Endothelial cell of umbilical vein (primary cell): ENCODE results near the gene CERS6. TPM values are rescaled to one million over a fixed set of nuclear protein-coding genes. Genes with fewer than 3 reads are reported as not detected.

Source experiments
- BruUV-seq: library from RNA; stranded (reverse); fragments of 400-500 nt; replicated peaks from 2 replicates; lab custom pipeline; 2021; lab: Mats Ljungman, UMichigan
- CTCF ChIA-PET: fragments of 300-600, 350-600 bp; sonication (Branson Sonifier 250); formaldehyde crosslinking; loops from one replicate; lab custom pipeline; 2021; ENCODE audit warnings: antibody characterized with exemption, inconsistent platforms; lab: Charles Lee
- POLR2A ChIA-PET: fragments of 300-600, 350-600 bp; sonication (Branson Sonifier 250); formaldehyde crosslinking; loops from one replicate; lab custom pipeline; 2021; ENCODE audit warnings: antibody characterized with exemption, inconsistent platforms; lab: Charles Lee
- DNase-seq: peaks from one replicate; pipeline ENCODE4 v3.0.0-alpha.2; 2011; ENCODE audit warnings: low read depth, low spot score
- FAIRE-seq: peaks from 2 replicates; lab custom pipeline; 2011; peaks lifted over from hg19 to GRCh38; lab: Jason Lieb, UNC
- H2AFZ ChIP-seq: 2 replicates; pipeline ENCODE4 v1.6.0; 2012; ENCODE audit warnings: low read depth, low read length, control low read depth, inconsistent platforms
- H3K27ac ChIP-seq: 2 replicates; pipeline ENCODE4 v1.5.1; 2011; ENCODE audit warnings: low read depth, mild to moderate bottlenecking, control low read depth, low read length, moderate library complexity; ENCODE audit not compliant: insufficient read depth
- H3K27me3 ChIP-seq, 2 experiments: 2 replicates each; pipeline versions ENCODE4 v1.6.0 to v1.6.1; 2011; ENCODE audit warnings: low read length in 2 of 2, mixed read lengths in 1 of 2; ENCODE audit not compliant: control insufficient read depth in 2 of 2, insufficient read depth in 2 of 2
- H3K36me3 ChIP-seq, 2 experiments: 2 replicates in 1 of 2; 3 replicates in 1 of 2; pipeline ENCODE4 v1.5.1; 2011; ENCODE audit warnings: low read length in 2 of 2, mild to moderate bottlenecking in 1 of 2, moderate library complexity in 1 of 2; ENCODE audit not compliant: control insufficient read depth in 2 of 2, insufficient read depth in 2 of 2; ENCODE audit errors: extremely low read depth in 1 of 2
- H3K4me1 ChIP-seq: 3 replicates; pipeline ENCODE4 v1.5.1; 2011; ENCODE audit warnings: mild to moderate bottlenecking, low read length; ENCODE audit not compliant: control insufficient read depth, insufficient read depth; ENCODE audit errors: extremely low read depth
- H3K4me2 ChIP-seq: 2 replicates; pipeline ENCODE4 v1.6.1; 2011; ENCODE audit warnings: low read length, control low read depth, mixed read lengths; ENCODE audit not compliant: insufficient read depth
- H3K4me3 ChIP-seq, 3 experiments: fragments of 200-600 bp in 1 of 3; sonication (generic), shearing (Covaris generic) in 1 of 3; replicated peaks in 1 of 3; 2 replicates each; pipeline ENCODE4 v1.5.1; 2011 to 2016; ENCODE audit warnings: control low read depth in 3 of 3, low read length in 3 of 3, mild to moderate bottlenecking in 2 of 3, inconsistent platforms in 1 of 3, low read depth in 1 of 3, moderate library complexity in 1 of 3; ENCODE audit not compliant: insufficient read depth in 1 of 3
- H3K79me2 ChIP-seq: 2 replicates; pipeline ENCODE4 v1.6.0; 2012; ENCODE audit warnings: low read length, inconsistent platforms; ENCODE audit not compliant: control insufficient read depth, insufficient read depth
- H3K9ac ChIP-seq: replicated peaks from 2 replicates; pipeline ENCODE3; 2011; ENCODE audit warnings: low read length, control low read depth; ENCODE audit not compliant: insufficient read depth; ENCODE audit errors: extremely low read depth
- H3K9me1 ChIP-seq: replicated peaks from 3 replicates; pipeline ENCODE4 v1.6.0; 2011; ENCODE audit warnings: mild to moderate bottlenecking, low read length; ENCODE audit not compliant: control insufficient read depth, insufficient read depth; ENCODE audit errors: extremely low read depth
- H3K9me3 ChIP-seq: replicated peaks from 2 replicates; pipeline ENCODE4 v1.5.1; 2012; ENCODE audit warnings: low read length, inconsistent platforms; ENCODE audit not compliant: control insufficient read depth, insufficient read depth
- H4K20me1 ChIP-seq: replicated peaks from 2 replicates; pipeline ENCODE3; 2011; ENCODE audit warnings: mild to moderate bottlenecking, low read length; ENCODE audit not compliant: control insufficient read depth, insufficient read depth; ENCODE audit errors: extremely low read depth
- FOS ChIP-seq: IDR thresholded peaks from 2 replicates; pipeline ENCODE4 v1.6.1; 2011; ENCODE audit warnings: mild to moderate bottlenecking, low read length, moderate library complexity, borderline replicate concordance; ENCODE audit not compliant: insufficient read depth
- GATA2 ChIP-seq: IDR thresholded peaks from 2 replicates; pipeline ENCODE4 v1.7.0; 2011; ENCODE audit warnings: low read depth, mild to moderate bottlenecking, moderate library complexity, mixed read lengths, low read length; ENCODE audit not compliant: insufficient read length, insufficient read depth
- MAX ChIP-seq: IDR thresholded peaks from 2 replicates; pipeline ENCODE4 v1.6.1; 2011; ENCODE audit not compliant: insufficient read depth, insufficient read length
- POLR2A ChIP-seq: IDR thresholded peaks from 2 replicates; pipeline ENCODE4 v1.6.1; 2012; ENCODE audit warnings: low read depth, mild to moderate bottlenecking, control low read depth, low read length
- POLR2AphosphoS5 ChIP-seq: IDR thresholded peaks from 2 replicates; pipeline ENCODE4 v1.6.1; 2012; ENCODE audit warnings: low read depth, mild to moderate bottlenecking, control low read depth, low read length, moderate library complexity; ENCODE audit not compliant: insufficient read depth
- dilution Hi-C: fragments of 300-500 bp; cut with MboI; formaldehyde crosslinking; loops from one replicate; pipeline ENCODE4 v1.15.0; 2019; ENCODE audit warnings: low sequenced_read_pairs; ENCODE audit not compliant: extremely low pct_ligation_motif_present
- intact Hi-C: fragments of 100-400 bp; cut with micrococcal nuclease; formaldehyde crosslinking; loops from one replicate; pipeline ENCODE4 v1.10.0; 2022
- polyA plus RNA-seq, 4 experiments: library from polyadenylated mRNA; depleted of rRNA in 3 of 4; stranded (reverse) in 3 of 4; unstranded in 1 of 4; fragments of >200 nt; gene quantifications; 2 replicates each; pipeline versions ENCODE4 v1.2.1 to v1.2.3, GENCODE V29; 2011 to 2012; ENCODE audit warnings: missing spikeins in 1 of 4
- total RNA-seq: library from RNA; stranded (reverse); gene quantifications from 2 replicates; pipeline ENCODE4 v1.2.3, GENCODE V29; 2021

Gene CERS6
- total and polyA plus RNA-seq, 2 donors (not counting 3 experiments of a cell fraction or from before 2014, with no cell fraction given), result 2.7 to 11.7 TPM

GRCh38 chr2:168584911-168585310, 128.8 kb downstream of the CERS6 start:
- Histone ChIP-seq H3K9me1 (no peaks in the 10 kb centered on the region), H4K20me1 (no peaks in the 10 kb centered on the region), H3K4me2 (no peak overlapping the region), H3K4me3 (no peak overlapping the region), H3K9me3 (no peaks in the 10 kb centered on the region), H3K36me3 (no peaks in the 10 kb centered on the region), H3K79me2 (no peaks in the 10 kb centered on the region), H2AFZ (no peak overlapping the region), H3K4me1 (peaks cover 3% of the 10 kb centered on the region), H3K27me3 (no peaks in the 10 kb centered on the region), H3K27ac (no peak overlapping the region), H3K9ac (no peak overlapping the region)
- ChIA-PET POLR2A (interaction anchor here (0.7 kb wide), 1 partner anchor 101 kb away, joined by 3 read pairs; no protein-coding TSS in a partner anchor), CTCF (no interaction called here)
- intact Hi-C loops, result no loop called here
- dilution Hi-C loops, result no loop called here
- TF ChIP-seq MAX, result no peak
- TF ChIP-seq GATA2, result no peak
- TF ChIP-seq POLR2AphosphoS5, result no peak
- no peak for TF ChIP-seq FOS
- TF ChIP-seq POLR2A, result no peak
- FAIRE-seq (no peak), DNase-seq (no peak)
- no TSS peak for BruUV-seq

GRCh38 chr2:168585700-168586099, 129.6 kb downstream of the CERS6 start:
- H4K20me1 ChIP-seq, result no peaks in the 10 kb centered on the region
- H3K36me3 ChIP-seq, result no peaks in the 10 kb centered on the region
- ChIA-PET POLR2A (no interaction called here), CTCF (no interaction called here)
- peaks cover 3% of the 10 kb centered on the region for H3K4me1 ChIP-seq
- DNase-seq (no peak), FAIRE-seq (no peak)
- no peak overlapping the region for H3K4me3 ChIP-seq
- TF ChIP-seq GATA2 (no peak), POLR2A (no peak)
- H3K4me2 ChIP-seq, result no peak overlapping the region
- intact Hi-C loops (no loop called here), dilution Hi-C loops (no loop called here)
- H3K27ac ChIP-seq, result no peak overlapping the region
- no peaks in the 10 kb centered on the region for H3K27me3 ChIP-seq
- no TSS peak for BruUV-seq
- H2AFZ ChIP-seq, result no peak overlapping the region
- H3K79me2 ChIP-seq, result no peaks in the 10 kb centered on the region
- H3K9me1 ChIP-seq, result no peaks in the 10 kb centered on the region
- H3K9me3 ChIP-seq, result no peaks in the 10 kb centered on the region
- H3K9ac ChIP-seq, result no peak overlapping the region
